ENCODE measurements around the gene GNB1L. TPM values are rescaled to one million over a fixed set of nuclear protein-coding genes. Genes with fewer than 3 reads are reported as not detected.

GNB1L gene
- polyA plus RNA-seq, 3 donors: 3.4 to 6.0 (median 4.8) TPM

GRCh38 chr22:19857382-19857781 is 2.7 kb upstream of the GNB1L start:
- Mint-ChIP-seq H3K36me3 (peaks cover 0 to 1% of the 10 kb centered on the region in 2 donors), H3K4me3 (no peak overlapping the region), H3K27me3 (ENCODE audit: low read depth in 3 of 3) (peaks cover 0 to 2% (median 1%) of the 10 kb centered on the region in 3 donors), H3K27ac (no peak overlapping the region), H3K4me1 (peaks cover 30% of the 10 kb centered on the region), H3K9me3 (peaks cover 0 to 2% (median 0%) of the 10 kb centered on the region in 7 donors)
- peaks cover 29 to 31% of the 10 kb centered on the region in 2 donors for H3K4me1 ChIP-seq (ENCODE audit: control insufficient read depth in 1 of 2, insufficient read depth in 2 of 2, low read length in 2 of 2)
- peaks cover 40% of the 10 kb centered on the region for H3K79me2 ChIP-seq (ENCODE audit: insufficient read depth, low read length)
- TF ChIP-seq, protein P1, sequence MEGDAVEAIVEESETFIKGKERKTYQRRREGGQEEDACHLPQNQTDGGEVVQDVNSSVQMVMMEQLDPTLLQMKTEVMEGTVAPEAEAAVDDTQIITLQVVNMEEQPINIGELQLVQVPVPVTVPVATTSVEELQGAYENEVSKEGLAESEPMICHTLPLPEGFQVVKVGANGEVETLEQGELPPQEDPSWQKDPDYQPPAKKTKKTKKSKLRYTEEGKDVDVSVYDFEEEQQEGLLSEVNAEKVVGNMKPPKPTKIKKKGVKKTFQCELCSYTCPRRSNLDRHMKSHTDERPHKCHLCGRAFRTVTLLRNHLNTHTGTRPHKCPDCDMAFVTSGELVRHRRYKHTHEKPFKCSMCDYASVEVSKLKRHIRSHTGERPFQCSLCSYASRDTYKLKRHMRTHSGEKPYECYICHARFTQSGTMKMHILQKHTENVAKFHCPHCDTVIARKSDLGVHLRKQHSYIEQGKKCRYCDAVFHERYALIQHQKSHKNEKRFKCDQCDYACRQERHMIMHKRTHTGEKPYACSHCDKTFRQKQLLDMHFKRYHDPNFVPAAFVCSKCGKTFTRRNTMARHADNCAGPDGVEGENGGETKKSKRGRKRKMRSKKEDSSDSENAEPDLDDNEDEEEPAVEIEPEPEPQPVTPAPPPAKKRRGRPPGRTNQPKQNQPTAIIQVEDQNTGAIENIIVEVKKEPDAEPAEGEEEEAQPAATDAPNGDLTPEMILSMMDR (IDR thresholded peaks at IDR 0.05): no peak
- intact Hi-C loops (cut with micrococcal nuclease): loop anchor here (10.0 kb wide), 3 partner anchors 157 to 383 kb away; partner anchors contain the start of genes ARVCF (in 1 of the 2), CDC45 (in 1 of the 2), RANBP1 (in 1 of the 2) and TRMT2A (in 1 of the 2)
- no peaks in the 10 kb centered on the region for H3K27me3 ChIP-seq (ENCODE audit: control insufficient read depth in 2 of 2, insufficient read depth in 2 of 2, low read length in 2 of 2)
- no peak overlapping the region for H3K4me3 ChIP-seq (replicated peaks in 1 of 3; ENCODE audit: low read depth in 2 of 3, low read length in 3 of 3)
- whole genome bisulfite sequencing (ENCODE audit: insufficient coverage): no CpG with 5 or more reads among the region's 3 CpGs
- no peak for DNase-seq
- no peak overlapping the region for H3K4me2 ChIP-seq (replicated peaks; ENCODE audit: extremely low read depth, low read length, poor library complexity, severe bottlenecking)
- H3K9me3 ChIP-seq (replicated peaks in 1 of 2; ENCODE audit: control insufficient read depth in 1 of 2, insufficient read depth in 1 of 2, low read length in 2 of 2): no peaks in the 10 kb centered on the region
- no peak overlapping the region for H2AFZ ChIP-seq (ENCODE audit: insufficient read depth, low read depth, low read length, poor library complexity, severe bottlenecking)
- peaks cover 6% of the 10 kb centered on the region for H4K20me1 ChIP-seq (ENCODE audit: insufficient read depth, low read length)
- H3K36me3 ChIP-seq (replicated peaks in 1 of 2; ENCODE audit: control insufficient read depth in 1 of 2, insufficient read depth in 2 of 2, low read length in 2 of 2): peaks cover under 1 to 3% of the 10 kb centered on the region in 2 donors
- no peak overlapping the region for H3K27ac ChIP-seq (ENCODE audit: low read depth in 1 of 2, low read length in 2 of 2)
- H3K9ac ChIP-seq (ENCODE audit: insufficient read depth, low read length, poor library complexity, severe bottlenecking): no peak overlapping the region

DNA sequence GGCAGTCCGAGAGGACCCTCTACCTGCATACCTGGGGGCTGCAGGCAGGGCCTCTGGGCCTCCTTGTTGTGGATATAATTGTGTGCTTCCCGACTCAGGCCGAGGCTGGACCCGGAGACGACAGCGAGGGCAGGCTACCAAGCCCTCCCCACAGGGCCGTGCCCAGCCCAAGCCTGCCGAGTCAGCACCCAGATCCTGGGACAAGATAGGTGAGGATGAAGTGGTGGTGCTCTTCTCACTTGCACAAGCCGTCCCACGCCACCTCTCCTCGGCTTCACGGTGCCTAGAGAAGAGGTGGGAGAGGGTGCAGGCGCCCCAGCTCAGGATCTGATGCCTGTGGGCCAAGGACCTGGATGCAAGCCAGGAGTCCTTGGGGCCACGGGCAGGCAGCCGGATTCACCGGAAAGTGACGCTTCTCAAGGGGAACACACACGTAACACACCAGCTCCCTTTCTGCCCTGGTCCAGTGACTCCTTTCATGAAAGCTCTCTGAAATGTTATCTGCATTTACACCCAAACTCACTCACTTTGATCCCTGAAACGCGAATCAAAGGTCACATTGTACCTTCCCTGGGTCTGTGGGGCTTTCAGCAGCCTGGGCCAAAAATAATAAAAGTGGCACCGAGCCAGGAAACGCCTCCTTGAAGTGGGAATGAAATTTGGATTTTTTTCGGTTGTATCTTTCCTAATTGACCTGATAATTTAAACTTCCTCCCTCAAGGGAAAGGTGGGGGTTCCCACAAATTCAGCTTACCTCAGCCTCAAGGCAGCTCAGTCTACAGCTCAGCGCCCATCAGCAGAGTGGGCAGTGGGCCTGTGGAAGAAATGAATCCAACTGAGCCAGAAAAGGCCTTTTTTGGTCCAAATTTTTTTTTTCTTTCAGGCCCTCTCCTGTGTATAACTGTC is 1.1 kb upstream of the GNB1L start:
- Histone ChIP-seq H3K9ac (ENCODE audit: insufficient read depth, low read length, poor library complexity, severe bottlenecking) (peak overlapping the region; percentile 87), H3K27ac (ENCODE audit: low read depth in 1 of 2, low read length in 2 of 2) (peak overlapping the region; percentile 88 to 91), H3K4me3 (replicated peaks in 1 of 3; ENCODE audit: low read depth in 2 of 3, low read length in 3 of 3) (peak overlapping the region; percentile 55 to 93 (median 80)), H3K79me2 (ENCODE audit: insufficient read depth, low read length) (peaks cover 49% of the 10 kb centered on the region), H3K4me2 (replicated peaks; ENCODE audit: extremely low read depth, low read length, poor library complexity, severe bottlenecking) (peak overlapping the region; percentile 92), H2AFZ (ENCODE audit: insufficient read depth, low read depth, low read length, poor library complexity, severe bottlenecking) (peak overlapping the region; percentile 94), H3K9me3 (replicated peaks in 1 of 2; ENCODE audit: control insufficient read depth in 1 of 2, insufficient read depth in 1 of 2, low read length in 2 of 2) (no peaks in the 10 kb centered on the region), H3K36me3 (replicated peaks in 1 of 2; ENCODE audit: control insufficient read depth in 1 of 2, insufficient read depth in 2 of 2, low read length in 2 of 2) (peaks cover 15 to 17% of the 10 kb centered on the region in 2 donors), H3K27me3 (ENCODE audit: control insufficient read depth in 2 of 2, insufficient read depth in 2 of 2, low read length in 2 of 2) (no peaks in the 10 kb centered on the region), H4K20me1 (ENCODE audit: insufficient read depth, low read length) (peaks cover 6% of the 10 kb centered on the region), H3K4me1 (ENCODE audit: control insufficient read depth in 1 of 2, insufficient read depth in 2 of 2, low read length in 2 of 2) (peaks cover 29 to 31% of the 10 kb centered on the region in 2 donors)
- peak overlapping the region; percentile 86 to 93 for H3K4me3 Mint-ChIP-seq
- intact Hi-C loops (cut with micrococcal nuclease): loop anchor here (2.0 to 10.0 kb wide), 4 partner anchors 31 to 381 kb away; partner anchors contain the start of genes ARVCF (in 1 of the 2), CDC45 (in 1 of the 2), RANBP1 (in 1 of the 2) and TRMT2A (in 1 of the 2)
- peaks cover 9 to 14% of the 10 kb centered on the region in 2 donors for H3K36me3 Mint-ChIP-seq
- WGBS (ENCODE audit: insufficient coverage): 8% methylated on average over 12 of the region's 24 CpGs
- TF ChIP-seq, protein P1 (IDR thresholded peaks at IDR 0.05): no peak
- H3K9me3 Mint-ChIP-seq: peaks cover 0 to 2% (median 0%) of the 10 kb centered on the region in 7 donors
- DNase-seq: peak; percentile 63 to 78 (median 75)
- peak overlapping the region; percentile 84 to 94 (median 92) for H3K27ac Mint-ChIP-seq
- H3K27me3 Mint-ChIP-seq (ENCODE audit: low read depth in 3 of 3): peaks cover 0 to 2% (median 1%) of the 10 kb centered on the region in 3 donors
- peaks cover 30% of the 10 kb centered on the region for H3K4me1 Mint-ChIP-seq
